A673 (cell line): ENCODE data around the gene WDR19. TPM values are rescaled to one million over a fixed set of nuclear protein-coding genes. Genes with fewer than 3 reads are reported as not detected.

Experiments used
- BruUV-seq: library from RNA; stranded (reverse); fragments of 400-500 nt; replicated peaks from 2 replicates; lab custom pipeline; 2021; lab: Mats Ljungman, UMichigan
- CTCF ChIA-PET: fragments of 300-600 bp; sonication (Branson Sonifier 250); formaldehyde crosslinking; loops from one replicate; lab custom pipeline; 2022; ENCODE audit warnings: antibody characterized with exemption; lab: Charles Lee
- POLR2A ChIA-PET: fragments of 300-600 bp; sonication (Branson Sonifier 250); formaldehyde crosslinking; loops from one replicate; lab custom pipeline; 2022; ENCODE audit warnings: antibody characterized with exemption; ENCODE audit not compliant: low non-redundant PET; lab: Charles Lee
- DNase-seq: peaks from one replicate; pipeline ENCODE4 v3.0.0-alpha.2; 2015; ENCODE audit warnings: low spot score
- H3K27ac ChIP-seq: fragments of 200-600 bp; sonication (generic); 2 replicates; pipeline ENCODE4 v1.5.1; 2016; ENCODE audit warnings: mixed run types, low read depth, mild to moderate bottlenecking, mixed read lengths, antibody characterized with exemption, low read length; ENCODE audit not compliant: poor library complexity, severe bottlenecking
- H3K27me3 ChIP-seq: fragments of 200-600 bp; sonication (generic); replicated peaks from 2 replicates; pipeline ENCODE4 v1.6.1; 2017; ENCODE audit warnings: mixed run types, low read depth, mild to moderate bottlenecking, mixed read lengths, antibody characterized with exemption, low read length; ENCODE audit not compliant: insufficient read depth, poor library complexity
- H3K36me3 ChIP-seq: fragments of 200-600 bp; sonication (generic); 2 replicates; pipeline ENCODE4 v1.6.1; 2016; ENCODE audit warnings: mixed run types, mild to moderate bottlenecking, mixed read lengths, antibody characterized with exemption, low read length; ENCODE audit not compliant: insufficient read depth, poor library complexity, severe bottlenecking
- H3K4me1 ChIP-seq: fragments of 200-600 bp; sonication (generic); 2 replicates; pipeline ENCODE4 v1.6.1; 2017; ENCODE audit warnings: mixed run types, mild to moderate bottlenecking, mixed read lengths, antibody characterized with exemption, low read length; ENCODE audit not compliant: insufficient read depth, poor library complexity, severe bottlenecking
- H3K4me3 ChIP-seq: fragments of 200-600 bp; sonication (generic); 2 replicates; pipeline ENCODE4 v1.5.1; 2016; ENCODE audit warnings: low read depth, mixed run types, mild to moderate bottlenecking, mixed read lengths, low read length; ENCODE audit not compliant: poor library complexity, severe bottlenecking
- H3K9me3 ChIP-seq: fragments of 200-600 bp; sonication (generic); 2 replicates; pipeline ENCODE4 v1.6.1; 2016; ENCODE audit warnings: mixed run types, low read depth, mild to moderate bottlenecking, mixed read lengths, antibody characterized with exemption, low read length; ENCODE audit not compliant: poor library complexity, severe bottlenecking
- EZH2 ChIP-seq: fragments of 200-600 bp; sonication (generic); IDR thresholded peaks from 2 replicates; pipeline ENCODE4 v1.6.1; 2017; ENCODE audit warnings: borderline replicate concordance, low read depth, mild to moderate bottlenecking, mixed read lengths, antibody characterized with exemption, low read length; ENCODE audit not compliant: poor library complexity, severe bottlenecking
- intact Hi-C: fragments of 100-400 bp; cut with micrococcal nuclease; formaldehyde crosslinking; loops from one replicate; pipeline ENCODE4 v1.10.0; 2022; ENCODE audit not compliant: unreplicated experiment
- total RNA-seq: library from RNA; stranded (reverse); gene quantifications from 2 replicates; pipeline ENCODE4 v1.2.3, GENCODE V29; 2021
- TF ChIP-seq, protein P1 (sequence below): fragments of 300-800, 200-600 bp; sonication (generic); conservative IDR thresholded peaks from 2 replicates; pipeline ENCODE4 v1.5.1; 2017; ENCODE audit warnings: low read depth, mild to moderate bottlenecking, antibody characterized with exemption, low read length, moderate library complexity, mixed read lengths

WDR19 gene
- total RNA-seq, 1 experiment from 2014 or later = 33.7 TPM

DNA sequence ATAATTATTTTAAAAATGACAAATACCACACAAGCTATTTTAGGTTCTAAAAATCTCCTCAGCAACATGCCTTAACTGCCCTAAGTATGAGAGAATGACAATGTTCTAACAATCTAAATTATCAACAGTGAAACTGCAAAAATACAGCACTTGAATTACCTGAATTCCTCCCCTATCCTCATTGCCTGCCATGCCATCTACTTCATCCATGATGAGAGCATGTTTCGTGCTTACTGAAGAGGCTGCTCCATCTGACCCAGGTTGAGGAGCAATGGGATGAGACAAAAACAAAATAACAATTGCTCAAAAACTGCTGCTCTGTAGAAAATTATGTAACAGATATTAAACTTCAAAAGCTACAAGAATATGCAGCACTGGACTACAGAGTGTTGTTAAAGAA, 120.6 kb downstream of the WDR19 start:
- no peaks in the 10 kb centered on the region for H3K9me3 ChIP-seq
- H3K27me3 ChIP-seq = no peaks in the 10 kb centered on the region
- H3K4me1 ChIP-seq = peaks cover 10% of the 10 kb centered on the region
- no peak overlapping the region for H3K27ac ChIP-seq
- BruUV-seq = no TSS peak
- ChIA-PET CTCF (no interaction called here), POLR2A (no interaction called here)
- no peak for DNase-seq
- intact Hi-C loops = no loop called here
- H3K36me3 ChIP-seq = peaks cover 32% of the 10 kb centered on the region
- H3K4me3 ChIP-seq = no peak overlapping the region
- TF ChIP-seq, protein P1, sequence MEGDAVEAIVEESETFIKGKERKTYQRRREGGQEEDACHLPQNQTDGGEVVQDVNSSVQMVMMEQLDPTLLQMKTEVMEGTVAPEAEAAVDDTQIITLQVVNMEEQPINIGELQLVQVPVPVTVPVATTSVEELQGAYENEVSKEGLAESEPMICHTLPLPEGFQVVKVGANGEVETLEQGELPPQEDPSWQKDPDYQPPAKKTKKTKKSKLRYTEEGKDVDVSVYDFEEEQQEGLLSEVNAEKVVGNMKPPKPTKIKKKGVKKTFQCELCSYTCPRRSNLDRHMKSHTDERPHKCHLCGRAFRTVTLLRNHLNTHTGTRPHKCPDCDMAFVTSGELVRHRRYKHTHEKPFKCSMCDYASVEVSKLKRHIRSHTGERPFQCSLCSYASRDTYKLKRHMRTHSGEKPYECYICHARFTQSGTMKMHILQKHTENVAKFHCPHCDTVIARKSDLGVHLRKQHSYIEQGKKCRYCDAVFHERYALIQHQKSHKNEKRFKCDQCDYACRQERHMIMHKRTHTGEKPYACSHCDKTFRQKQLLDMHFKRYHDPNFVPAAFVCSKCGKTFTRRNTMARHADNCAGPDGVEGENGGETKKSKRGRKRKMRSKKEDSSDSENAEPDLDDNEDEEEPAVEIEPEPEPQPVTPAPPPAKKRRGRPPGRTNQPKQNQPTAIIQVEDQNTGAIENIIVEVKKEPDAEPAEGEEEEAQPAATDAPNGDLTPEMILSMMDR = no peak
- no peak for TF ChIP-seq EZH2

DNA sequence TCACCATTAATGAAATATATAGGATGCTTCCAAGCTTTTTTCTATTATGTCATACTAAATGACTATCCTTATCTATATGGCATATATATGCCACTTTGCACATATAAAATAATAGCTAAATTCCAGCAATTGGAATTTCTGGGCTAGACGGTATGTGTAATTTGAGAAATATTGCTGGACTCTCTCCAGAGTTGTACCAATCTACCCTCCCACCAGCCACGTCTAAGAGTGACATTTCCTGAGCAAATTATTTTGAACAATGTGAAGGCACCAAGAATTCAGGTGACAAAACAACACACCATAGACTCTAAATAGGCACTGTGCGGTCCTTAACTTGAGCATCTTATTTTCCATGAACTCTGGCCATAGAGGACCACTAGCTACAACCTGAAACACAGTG, 121.5 kb downstream of the WDR19 start:
- DNase-seq = no peak
- intact Hi-C loops = no loop called here
- H3K4me1 ChIP-seq = peaks cover 10% of the 10 kb centered on the region
- no peaks in the 10 kb centered on the region for H3K27me3 ChIP-seq
- no peaks in the 10 kb centered on the region for H3K9me3 ChIP-seq
- CTCF ChIA-PET = no interaction called here
- no peak for TF ChIP-seq EZH2
- TF ChIP-seq, protein P1 = no peak
- no TSS peak for BruUV-seq
- POLR2A ChIA-PET = no interaction called here
- H3K36me3 ChIP-seq = peaks cover 24% of the 10 kb centered on the region
- H3K4me3 ChIP-seq = no peak overlapping the region
- no peak overlapping the region for H3K27ac ChIP-seq

DNA sequence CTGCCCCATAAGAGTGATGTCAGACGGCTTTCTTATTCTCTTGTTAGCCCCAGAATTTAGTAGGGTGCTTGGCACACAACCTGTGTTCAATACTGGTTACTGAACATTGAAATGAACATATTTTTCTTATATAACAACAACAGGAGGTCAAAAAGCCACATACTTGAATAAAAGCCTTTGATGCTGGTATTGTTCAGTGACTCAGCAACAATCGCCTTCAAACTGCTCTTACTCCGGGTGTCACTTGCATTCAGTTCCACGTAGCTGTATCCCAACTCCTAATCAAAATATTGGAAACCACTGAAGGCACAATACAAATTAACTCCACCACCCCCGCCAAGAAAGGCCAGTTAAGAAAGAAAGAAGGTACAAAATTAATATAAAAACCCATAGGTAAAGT, 122.3 kb downstream of the WDR19 start:
- Histone ChIP-seq H3K27ac (no peak overlapping the region), H3K27me3 (no peaks in the 10 kb centered on the region), H3K4me3 (no peak overlapping the region), H3K4me1 (peaks cover 10% of the 10 kb centered on the region), H3K9me3 (no peaks in the 10 kb centered on the region), H3K36me3 (peaks cover 24% of the 10 kb centered on the region)
- intact Hi-C loops = no loop called here
- BruUV-seq = no TSS peak
- ChIA-PET POLR2A (no interaction called here), CTCF (no interaction called here)
- TF ChIP-seq, protein P1 = no peak
- no peak for TF ChIP-seq EZH2
- no peak for DNase-seq
